ENCODE data around the gene SYNGR3. TPM values are rescaled to one million over a fixed set of nuclear protein-coding genes. Genes with fewer than 3 reads are reported as not detected.

SYNGR3 gene
- total RNA-seq, 2 experiments from 2014 or later = 4.8 to 5.9 TPM

GRCh38 chr16:1979271-1980029 lies 10.3 kb upstream of the SYNGR3 start:
- no peak for ATAC-seq
- peaks cover 17% of the 10 kb centered on the region for H3K27me3 Mint-ChIP-seq
- intact Hi-C loops (cut with DNase I, micrococcal nuclease) = no loop called here
- H3K36me3 Mint-ChIP-seq (ENCODE audit: low read depth) = peaks cover 29% of the 10 kb centered on the region
- H3K4me3 Mint-ChIP-seq = no peak overlapping the region
- peaks cover 14% of the 10 kb centered on the region for H3K4me1 Mint-ChIP-seq
- DNase-seq = peak; percentile 58
- ChIA-PET CTCF (interaction anchor here (0.5 kb wide), 1 partner anchor 225 kb away, joined by 3 read pairs; no protein-coding TSS in a partner anchor), POLR2A (interaction anchor here (2.1 kb wide), 1 partner anchor 176 kb away, joined by 4 read pairs; the partner anchor contains the start of gene TRAF7)
- H3K9me3 Mint-ChIP-seq (ENCODE audit: low read depth) = no peaks in the 10 kb centered on the region
- H3K27ac Mint-ChIP-seq = no peak overlapping the region

- CTCF ChIA-PET = interaction anchor here (0.5 kb wide), 1 partner anchor 224 kb away, joined by 3 read pairs; no protein-coding TSS in a partner anchor
- Mint-ChIP-seq H3K36me3 (ENCODE audit: low read depth) (peaks cover 24% of the 10 kb centered on the region), H3K4me1 (peaks cover 16% of the 10 kb centered on the region), H3K9me3 (ENCODE audit: low read depth) (no peaks in the 10 kb centered on the region), H3K4me3 (no peak overlapping the region), H3K27me3 (peaks cover 17% of the 10 kb centered on the region), H3K27ac (no peak overlapping the region)
- POLR2A ChIA-PET = no interaction called here
- intact Hi-C loops (cut with DNase I, micrococcal nuclease) = no loop called here
- DNase-seq = peak; percentile 38
- ATAC-seq = no peak
Observed at GRCh38 chr16:1980030-1980769, 9.6 kb upstream of the SYNGR3 start.

DNA sequence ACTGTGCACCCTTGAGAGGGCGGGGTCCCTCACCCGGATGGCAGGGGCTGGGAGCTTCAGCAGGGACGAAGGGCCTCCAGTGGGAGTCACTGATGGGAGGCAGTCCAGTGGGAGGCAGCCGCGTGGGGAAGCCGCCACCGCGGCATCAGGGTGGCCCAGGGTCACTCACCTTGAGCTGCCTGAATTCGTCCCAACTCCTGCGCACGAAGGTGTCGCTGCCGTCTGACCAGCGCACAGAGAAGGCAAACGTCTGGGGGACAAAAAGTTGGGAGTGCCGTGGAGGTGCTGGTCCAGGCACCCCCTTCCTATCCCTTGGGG lies 9.0 kb upstream of the SYNGR3 start:
- CTCF ChIA-PET = no interaction called here
- intact Hi-C loops (cut with DNase I, micrococcal nuclease) = no loop called here

GRCh38 chr16:1981398-1981836 lies 8.4 kb upstream of the SYNGR3 start, which contains the start of gene NOXO1:
Gene NOXO1, minus strand, starts transcription at chr16:1981469. Its CDS starts 290 bp downstream, at chr16:1981179.
- Mint-ChIP-seq H3K4me3 (no peak within 1 kb of the TSS), H3K27me3 (peaks cover 17% of the 10 kb centered on the region), H3K9me3 (ENCODE audit: low read depth) (no peaks in the 10 kb centered on the region), H3K4me1 (peaks cover 16% of the 10 kb centered on the region), H3K36me3 (ENCODE audit: low read depth) (peaks cover 21% of the 10 kb centered on the region), H3K27ac (no peak within 1 kb of the TSS)
- DNase-seq (peak; percentile 28), ATAC-seq (peak; percentile 16)
- ChIA-PET CTCF (interaction anchor here (0.7 kb wide), 1 partner anchor 38 kb away, joined by 3 read pairs; the partner anchor contains the start of gene NPW), POLR2A (interaction anchor here (1.2 to 1.8 kb wide), 3 partner anchors 10 to 21 kb away, joined by 4 read pairs; partner anchors contain the start of gene RPS2)
- intact Hi-C loops (cut with DNase I, micrococcal nuclease) = no loop called here

More for the DNA sequence above, 9.0 kb upstream of the SYNGR3 start:
- no peak overlapping the region for H3K27ac Mint-ChIP-seq
- no peaks in the 10 kb centered on the region for H3K9me3 Mint-ChIP-seq (ENCODE audit: low read depth)
- H3K27me3 Mint-ChIP-seq = peaks cover 17% of the 10 kb centered on the region
- no peak for DNase-seq
- ATAC-seq = no peak
- no peak overlapping the region for H3K4me3 Mint-ChIP-seq
- POLR2A ChIA-PET = interaction anchor here (1.3 to 1.8 kb wide), 2 partner anchors 11 to 16 kb away, joined by 4 read pairs; partner anchors contain the start of gene RPS2
- H3K36me3 Mint-ChIP-seq (ENCODE audit: low read depth) = peaks cover 22% of the 10 kb centered on the region
- peaks cover 16% of the 10 kb centered on the region for H3K4me1 Mint-ChIP-seq

DNA sequence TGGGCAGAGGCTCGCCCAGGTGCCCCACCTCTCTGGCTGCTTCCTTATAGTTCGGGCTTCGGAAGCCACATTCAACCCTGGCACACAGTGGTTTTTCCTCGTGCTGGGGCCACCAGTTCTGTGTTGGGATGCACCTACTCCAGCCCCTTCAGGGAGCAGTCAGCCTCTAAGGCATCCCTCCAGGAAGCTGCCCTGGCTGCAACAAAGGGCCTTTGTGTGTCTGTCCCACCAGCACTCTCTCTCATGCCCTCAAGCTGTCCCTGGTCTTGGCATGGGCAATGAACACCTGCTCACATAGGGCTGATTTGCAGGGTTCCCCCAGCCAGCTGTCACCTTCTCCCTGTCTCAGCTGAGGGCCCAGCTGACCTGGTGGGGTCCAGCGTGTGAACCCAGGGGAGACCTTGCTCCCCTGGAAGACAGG lies 7.7 kb upstream of the SYNGR3 start:
- peaks cover 16% of the 10 kb centered on the region for H3K4me1 Mint-ChIP-seq
- no peak overlapping the region for H3K27ac Mint-ChIP-seq
- H3K9me3 Mint-ChIP-seq (ENCODE audit: low read depth) = no peaks in the 10 kb centered on the region
- no peak for DNase-seq
- intact Hi-C loops (cut with DNase I, micrococcal nuclease) = no loop called here
- peaks cover 23% of the 10 kb centered on the region for H3K36me3 Mint-ChIP-seq (ENCODE audit: low read depth)
- no peak overlapping the region for H3K4me3 Mint-ChIP-seq
- peaks cover 17% of the 10 kb centered on the region for H3K27me3 Mint-ChIP-seq
- ATAC-seq = no peak
- POLR2A ChIA-PET = interaction anchor here (0.9 to 1.8 kb wide), 4 partner anchors 10 to 173 kb away, joined by 4 to 6 read pairs (median 4); partner anchors contain the start of genes RPS2 and TRAF7
- CTCF ChIA-PET = interaction anchor here (0.9 kb wide), 1 partner anchor 38 kb away, joined by 5 read pairs; no protein-coding TSS in a partner anchor

- H3K27me3 Mint-ChIP-seq = peaks cover 17% of the 10 kb centered on the region
- no peak overlapping the region for H3K27ac Mint-ChIP-seq
Observed at GRCh38 chr16:1982991-1983543, 6.7 kb upstream of the SYNGR3 start.

DNA sequence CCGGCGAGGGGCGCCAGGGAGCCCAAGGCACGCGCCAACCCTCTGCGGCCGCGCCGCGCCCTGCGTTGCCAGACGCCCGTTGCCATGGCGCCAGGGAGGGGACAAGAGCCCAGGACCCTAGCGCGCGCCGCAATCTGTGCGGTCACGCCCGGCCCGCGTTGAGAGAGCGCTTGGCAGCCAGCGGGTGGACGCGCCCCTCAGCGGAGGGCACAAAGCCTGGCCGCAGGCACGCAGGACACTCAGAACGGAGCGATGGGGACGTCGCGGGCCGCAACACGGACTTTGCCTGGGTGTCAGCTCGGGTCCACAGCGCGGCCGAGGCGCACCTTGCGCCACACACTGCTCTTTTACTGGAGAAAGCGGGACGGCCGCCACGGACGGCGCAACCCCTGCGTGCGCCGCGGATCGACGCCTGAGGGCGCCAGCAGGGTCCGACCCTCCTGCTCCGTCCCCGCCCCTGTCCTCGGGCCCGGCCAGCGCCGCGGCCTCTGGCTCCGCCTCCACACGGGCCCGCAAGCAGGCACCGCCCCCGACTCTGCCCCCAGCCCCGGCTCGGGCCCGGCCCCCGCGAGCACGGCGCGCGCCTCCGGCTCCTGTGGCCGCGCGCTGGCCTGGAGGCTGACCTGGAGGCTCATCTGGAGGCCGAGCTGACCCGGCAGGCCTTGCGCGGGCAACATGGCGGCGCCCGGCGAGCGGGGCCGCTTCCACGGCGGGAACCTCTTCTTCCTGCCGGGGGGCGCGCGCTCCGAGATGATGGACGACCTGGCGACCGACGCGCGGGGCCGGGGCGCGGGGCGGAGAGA lies 6.0 kb upstream of the SYNGR3 start, which contains the start of gene GFER:
Gene GFER, plus strand, starts transcription at position 650 of the 803 bp plus-strand sequence. Its CDS starts 26 bp downstream, at position 676.
- Mint-ChIP-seq H3K9me3 (ENCODE audit: low read depth) (no peaks in the 10 kb centered on the region), H3K4me1 (peaks cover 16% of the 10 kb centered on the region), H3K4me3 (peak within 1 kb of the TSS; percentile 85), H3K36me3 (ENCODE audit: low read depth) (peaks cover 18% of the 10 kb centered on the region), H3K27me3 (peaks cover 20% of the 10 kb centered on the region), H3K27ac (peak within 1 kb of the TSS; percentile 55)
- DNase-seq (peak; percentile 84), ATAC-seq (peak; percentile 84)
- intact Hi-C loops (cut with DNase I, micrococcal nuclease) = loop anchor here in 1 of 2 experiments (1.0 kb wide), 2 partner anchors 11 to 40 kb away; partner anchors contain the start of genes MSRB1 and TBL3
- POLR2A ChIA-PET = interaction anchor here (0.5 to 2.4 kb wide), 2 partner anchors 19 to 20 kb away, joined by 4 to 10 read pairs; partner anchors contain the start of gene RPS2
- CTCF ChIA-PET = interaction anchor here (0.7 to 1.0 kb wide), 4 partner anchors 12 to 522 kb away, joined by 3 to 4 read pairs (median 4); partner anchors contain the start of gene TBL3

More at GRCh38 chr16:1982991-1983543, 6.7 kb upstream of the SYNGR3 start:
- POLR2A ChIA-PET = interaction anchor here (0.5 to 0.9 kb wide), 2 partner anchors 20 to 172 kb away, joined by 4 to 6 read pairs; partner anchors contain the start of gene TRAF7
- Mint-ChIP-seq H3K4me1 (peaks cover 16% of the 10 kb centered on the region), H3K36me3 (ENCODE audit: low read depth) (peaks cover 21% of the 10 kb centered on the region), H3K9me3 (ENCODE audit: low read depth) (no peaks in the 10 kb centered on the region), H3K4me3 (peak overlapping the region; percentile 85)
- no peak for ATAC-seq
- intact Hi-C loops (cut with DNase I, micrococcal nuclease) = no loop called here
- DNase-seq = no peak
- CTCF ChIA-PET = interaction anchor here (0.6 to 1.0 kb wide), 4 partner anchors 11 to 145 kb away, joined by 3 to 5 read pairs (median 4); partner anchors contain the start of gene TBL3

- CTCF ChIA-PET = interaction anchor here (0.7 to 1.7 kb wide), 4 partner anchors 12 to 521 kb away, joined by 3 to 5 read pairs (median 4); partner anchors contain the start of gene TBL3
- H3K27ac Mint-ChIP-seq = peak overlapping the region; percentile 55
- H3K4me1 Mint-ChIP-seq = peaks cover 18% of the 10 kb centered on the region
Observed at GRCh38 chr16:1984347-1985225, 5.2 kb upstream of the SYNGR3 start.

GRCh38 chr16:1985466-1986150 lies 4.2 kb upstream of the SYNGR3 start:
- Mint-ChIP-seq H3K27ac (no peak overlapping the region), H3K36me3 (ENCODE audit: low read depth) (peaks cover 15% of the 10 kb centered on the region), H3K9me3 (ENCODE audit: low read depth) (no peaks in the 10 kb centered on the region), H3K4me1 (peaks cover 18% of the 10 kb centered on the region), H3K4me3 (peak overlapping the region; percentile 85), H3K27me3 (peaks cover 28% of the 10 kb centered on the region)
- POLR2A ChIA-PET = interaction anchor here (2.4 kb wide), 1 partner anchor 21 kb away, joined by 10 read pairs; the partner anchor contains the start of gene RPS2
- ATAC-seq = no peak
- intact Hi-C loops (cut with DNase I, micrococcal nuclease) = no loop called here
- CTCF ChIA-PET = interaction anchor here (1.0 to 1.7 kb wide), 3 partner anchors 14 to 21 kb away, joined by 3 to 5 read pairs (median 5); partner anchors contain the start of genes RPS2 and TBL3
- DNase-seq = no peak

More at GRCh38 chr16:1984347-1985225, 5.2 kb upstream of the SYNGR3 start:
- ATAC-seq = peak; percentile 20
- intact Hi-C loops (cut with DNase I, micrococcal nuclease) = loop anchor here in 1 of 2 experiments (1.0 kb wide), 2 partner anchors 12 to 41 kb away; partner anchors contain the start of genes MSRB1 and TBL3
- H3K9me3 Mint-ChIP-seq (ENCODE audit: low read depth) = no peaks in the 10 kb centered on the region
- H3K36me3 Mint-ChIP-seq (ENCODE audit: low read depth) = peaks cover 15% of the 10 kb centered on the region
- peaks cover 28% of the 10 kb centered on the region for H3K27me3 Mint-ChIP-seq
- POLR2A ChIA-PET = interaction anchor here (2.4 kb wide), 1 partner anchor 20 kb away, joined by 10 read pairs; the partner anchor contains the start of gene RPS2
- peak overlapping the region; percentile 85 for H3K4me3 Mint-ChIP-seq
- no peak for DNase-seq

Measured in activated CD4-positive, alpha-beta T cell treated with anti-CD3 and anti-CD28 coated beads for 36 hours (primary cell).